SK-N-SH treated with all-trans-retinoic acid at 6 μM for 48 hours (cell line): Measurements from ENCODE around the gene FGD5.
A peak's percentile ranks its signal among the peaks of the same experiment; 100 is the strongest.

ENCODE experiments used
- ATAC-seq: fragments of 200-7000 bp; cut with Tn5 transposase; 3 replicates; pipeline ENCODE4 v1.9.1; 2020; ENCODE audit warnings: mild to moderate bottlenecking, moderate library complexity
- ARNTL ChIP-seq: fragments of 450-650 bp; formaldehyde crosslinking; IDR thresholded peaks from 2 replicates; pipeline ENCODE4 v1.5.0; 2020; ENCODE audit warnings: low read depth, mild to moderate bottlenecking, moderate library complexity, borderline replicate concordance
- BACH2 ChIP-seq: fragments of 250-450 bp; sonication (Bioruptor Pico); IDR thresholded peaks from 2 replicates; pipeline ENCODE4 v1.9.0; 2021; ENCODE audit warnings: mild to moderate bottlenecking, borderline replicate concordance
- CSDC2 ChIP-seq: fragments of 250-450 bp; sonication (Bioruptor Pico); IDR thresholded peaks from 2 replicates; pipeline ENCODE4 v1.5.0; 2020; ENCODE audit warnings: mild to moderate bottlenecking, moderate library complexity
- ESRRG ChIP-seq: fragments of 250-450 bp; sonication (Bioruptor Pico); IDR thresholded peaks from 2 replicates; pipeline ENCODE4 v1.6.1; 2021; ENCODE audit warnings: mild to moderate bottlenecking
- GLIS3 ChIP-seq: fragments of 250-450 bp; sonication (Bioruptor Pico); IDR thresholded peaks from 2 replicates; pipeline ENCODE4 v1.5.0; 2020; ENCODE audit warnings: mild to moderate bottlenecking, moderate library complexity
- ISL1 ChIP-seq: fragments of 250-450 bp; sonication (Bioruptor Pico); IDR thresholded peaks from 2 replicates; pipeline ENCODE4 v2.1.2; 2022; ENCODE audit warnings: mild to moderate bottlenecking, moderate library complexity
- OSR1 ChIP-seq: fragments of 250-450 bp; sonication (Bioruptor Pico); IDR thresholded peaks from 2 replicates; pipeline ENCODE4 v1.8.0; 2022; ENCODE audit warnings: moderate library complexity, mild to moderate bottlenecking, inconsistent platforms
- PPARA ChIP-seq: fragments of 250-450 bp; sonication (Bioruptor Pico); IDR thresholded peaks from 2 replicates; pipeline ENCODE4 v1.5.0; 2020; ENCODE audit warnings: mild to moderate bottlenecking, borderline replicate concordance
- RARB ChIP-seq: fragments of 250-450 bp; sonication (Bioruptor Pico); IDR thresholded peaks from 2 replicates; pipeline ENCODE4 v1.8.0; 2021; ENCODE audit warnings: mild to moderate bottlenecking, moderate library complexity
- SNAI2 ChIP-seq: fragments of 250-450 bp; sonication (Bioruptor Pico); IDR thresholded peaks from 2 replicates; pipeline ENCODE4 v1.5.0; 2020; ENCODE audit warnings: mild to moderate bottlenecking, moderate library complexity
- TCF4 ChIP-seq: fragments of 250-450 bp; sonication (Bioruptor Pico); IDR thresholded peaks from 2 replicates; pipeline ENCODE4 v1.8.0; 2021; ENCODE audit warnings: mild to moderate bottlenecking, moderate library complexity, borderline replicate concordance
- TOX ChIP-seq: fragments of 250-450 bp; sonication (Bioruptor Pico); IDR thresholded peaks from 2 replicates; pipeline ENCODE4 v1.8.0; 2021; ENCODE audit warnings: mild to moderate bottlenecking, moderate library complexity, borderline replicate concordance
- ZC3H10 ChIP-seq: fragments of 250-450 bp; sonication (Bioruptor Pico); IDR thresholded peaks from 2 replicates; pipeline ENCODE4 v1.5.1; 2021; ENCODE audit warnings: mild to moderate bottlenecking, moderate library complexity
- ZFP3 ChIP-seq: fragments of 250-450 bp; sonication (Bioruptor Pico); IDR thresholded peaks from 2 replicates; pipeline ENCODE4 v1.5.0; 2020; ENCODE audit warnings: mild to moderate bottlenecking, moderate library complexity
- ZFP30 ChIP-seq: fragments of 450-650 bp; formaldehyde crosslinking; IDR thresholded peaks from 2 replicates; pipeline ENCODE4 v1.5.0; 2022; ENCODE audit warnings: mild to moderate bottlenecking, moderate library complexity
- ZNF565 ChIP-seq: fragments of 450-650 bp; formaldehyde crosslinking; conservative IDR thresholded peaks from 2 replicates; pipeline ENCODE4 v1.5.0; 2020; ENCODE audit warnings: low read depth, mild to moderate bottlenecking, moderate library complexity
- ZNF70 ChIP-seq: fragments of 450-650 bp; formaldehyde crosslinking; IDR thresholded peaks from 2 replicates; pipeline ENCODE4 v1.5.0; 2020; ENCODE audit warnings: mild to moderate bottlenecking, moderate library complexity
- ZNF8 ChIP-seq: fragments of 450-650 bp; formaldehyde crosslinking; IDR thresholded peaks from 2 replicates; pipeline ENCODE4 v1.5.0; 2020; ENCODE audit warnings: mild to moderate bottlenecking, moderate library complexity
- TF ChIP-seq, protein P1 (sequence below): fragments of 250-450 bp; sonication (Bioruptor Pico); IDR thresholded peaks from 2 replicates; pipeline ENCODE4 v1.8.0; 2021; ENCODE audit warnings: low read depth, mild to moderate bottlenecking, moderate library complexity, borderline replicate concordance
- TF ChIP-seq, protein P2 (sequence below): fragments of 250-450 bp; sonication (Bioruptor Pico); IDR thresholded peaks from 2 replicates; pipeline ENCODE4 v1.8.0; 2020; ENCODE audit warnings: mild to moderate bottlenecking, moderate library complexity, borderline replicate concordance
- TF ChIP-seq, protein P3 (sequence below): fragments of 250-450 bp; sonication (Bioruptor Pico); IDR thresholded peaks from 2 replicates; pipeline ENCODE4 v1.5.0; 2020; ENCODE audit warnings: mild to moderate bottlenecking, moderate library complexity
- TF ChIP-seq, protein P4 (sequence below): fragments of 250-450 bp; sonication (Bioruptor Pico); IDR thresholded peaks from 2 replicates; pipeline ENCODE4 v1.5.1; 2021; ENCODE audit warnings: mild to moderate bottlenecking, moderate library complexity
- TF ChIP-seq, protein P5 (sequence below): fragments of 250-450 bp; sonication (Bioruptor Pico); IDR thresholded peaks from 2 replicates; pipeline ENCODE4 v1.5.1; 2020; ENCODE audit warnings: low read depth, mild to moderate bottlenecking, moderate library complexity

Gene FGD5

DNA sequence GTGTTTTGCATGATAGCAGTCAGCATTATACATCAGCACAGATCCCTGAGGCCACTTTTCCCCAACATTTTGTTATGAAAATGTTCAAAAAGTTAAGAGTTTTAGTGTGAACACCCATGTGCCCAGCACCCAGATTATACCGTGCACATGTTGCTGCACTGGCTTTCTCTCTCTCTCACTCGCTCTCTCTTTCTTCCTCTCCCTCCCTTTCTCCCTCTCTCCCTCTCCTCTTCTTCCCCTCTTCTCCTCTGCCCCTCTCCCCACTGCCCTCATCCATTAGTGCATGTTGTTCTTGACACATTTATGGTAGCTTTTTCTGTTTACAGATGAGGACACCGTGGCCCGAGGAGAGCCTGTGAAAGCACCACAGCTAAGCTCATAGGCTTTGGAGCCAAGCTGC lies 7.3 kb downstream of the FGD5 start:
- ATAC-seq = no peak
- TF ChIP-seq ZNF70 (CRISPR knock-in tag) (no peak), ESRRG (CRISPR knock-in tag) (no peak), SNAI2 (CRISPR knock-in tag) (no peak), PPARA (CRISPR knock-in tag) (no peak), ARNTL (CRISPR knock-in tag) (no peak), ZFP3 (CRISPR knock-in tag) (no peak), ZC3H10 (no peak)
- TF ChIP-seq, protein P1, sequence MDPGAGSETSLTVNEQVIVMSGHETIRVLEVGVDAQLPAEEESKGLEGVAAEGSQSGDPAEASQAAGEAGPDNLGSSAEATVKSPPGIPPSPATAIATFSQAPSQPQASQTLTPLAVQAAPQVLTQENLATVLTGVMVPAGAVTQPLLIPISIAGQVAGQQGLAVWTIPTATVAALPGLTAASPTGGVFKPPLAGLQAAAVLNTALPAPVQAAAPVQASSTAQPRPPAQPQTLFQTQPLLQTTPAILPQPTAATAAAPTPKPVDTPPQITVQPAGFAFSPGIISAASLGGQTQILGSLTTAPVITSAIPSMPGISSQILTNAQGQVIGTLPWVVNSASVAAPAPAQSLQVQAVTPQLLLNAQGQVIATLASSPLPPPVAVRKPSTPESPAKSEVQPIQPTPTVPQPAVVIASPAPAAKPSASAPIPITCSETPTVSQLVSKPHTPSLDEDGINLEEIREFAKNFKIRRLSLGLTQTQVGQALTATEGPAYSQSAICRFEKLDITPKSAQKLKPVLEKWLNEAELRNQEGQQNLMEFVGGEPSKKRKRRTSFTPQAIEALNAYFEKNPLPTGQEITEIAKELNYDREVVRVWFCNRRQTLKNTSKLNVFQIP (CRISPR knock-in tag) = no peak
- TF ChIP-seq, all 23 proteins: peak for 0

DNA sequence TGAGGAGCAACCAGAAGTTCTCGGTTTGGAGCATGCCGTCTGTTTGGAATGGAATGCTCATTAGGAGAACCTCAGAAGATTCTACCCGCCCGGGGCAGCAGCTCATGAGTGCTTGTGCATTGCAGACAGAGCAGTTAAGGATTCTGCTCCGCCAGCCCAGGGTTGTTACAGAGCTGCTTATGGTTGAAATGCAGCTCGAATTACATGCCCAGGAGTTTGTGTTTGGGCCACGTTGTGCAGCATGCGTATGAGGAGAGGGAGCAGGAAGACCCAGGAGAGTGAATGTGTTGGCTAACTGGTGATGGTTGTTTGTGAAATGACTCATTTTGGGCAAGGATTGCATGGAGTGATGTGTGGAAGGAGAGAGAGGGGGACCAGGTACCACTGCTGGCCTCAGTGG lies 9.0 kb downstream of the FGD5 start:
- no peak for ATAC-seq
- TF ChIP-seq ZNF565 (CRISPR knock-in tag) = no peak
- no peak for TF ChIP-seq ZNF70 (CRISPR knock-in tag)
- no peak for TF ChIP-seq ZFP30 (CRISPR knock-in tag)
- no peak for TF ChIP-seq GLIS3 (CRISPR knock-in tag)
- TF ChIP-seq ZNF8 (CRISPR knock-in tag) = no peak
- TF ChIP-seq ESRRG (CRISPR knock-in tag) = no peak

DNA sequence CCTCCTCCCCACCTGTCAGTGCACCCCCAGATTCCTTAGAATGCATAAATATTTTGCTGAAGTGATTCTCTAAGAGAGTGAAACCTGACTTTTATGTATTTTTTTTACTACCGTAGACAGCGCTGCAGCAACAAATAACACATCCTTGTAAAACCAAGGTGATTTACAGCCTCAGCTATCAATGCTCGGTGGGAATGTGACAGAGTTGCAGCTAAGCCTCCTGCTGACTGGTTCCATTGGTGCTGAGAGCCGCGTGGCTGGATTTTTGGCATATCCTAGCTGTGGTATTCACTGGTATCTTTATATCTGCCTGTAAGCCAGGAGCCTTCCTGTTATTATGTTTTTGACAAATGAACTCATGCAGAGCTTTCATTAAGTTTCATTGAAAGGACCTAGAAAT lies 11.0 kb downstream of the FGD5 start:
- TF ChIP-seq, protein P2, sequence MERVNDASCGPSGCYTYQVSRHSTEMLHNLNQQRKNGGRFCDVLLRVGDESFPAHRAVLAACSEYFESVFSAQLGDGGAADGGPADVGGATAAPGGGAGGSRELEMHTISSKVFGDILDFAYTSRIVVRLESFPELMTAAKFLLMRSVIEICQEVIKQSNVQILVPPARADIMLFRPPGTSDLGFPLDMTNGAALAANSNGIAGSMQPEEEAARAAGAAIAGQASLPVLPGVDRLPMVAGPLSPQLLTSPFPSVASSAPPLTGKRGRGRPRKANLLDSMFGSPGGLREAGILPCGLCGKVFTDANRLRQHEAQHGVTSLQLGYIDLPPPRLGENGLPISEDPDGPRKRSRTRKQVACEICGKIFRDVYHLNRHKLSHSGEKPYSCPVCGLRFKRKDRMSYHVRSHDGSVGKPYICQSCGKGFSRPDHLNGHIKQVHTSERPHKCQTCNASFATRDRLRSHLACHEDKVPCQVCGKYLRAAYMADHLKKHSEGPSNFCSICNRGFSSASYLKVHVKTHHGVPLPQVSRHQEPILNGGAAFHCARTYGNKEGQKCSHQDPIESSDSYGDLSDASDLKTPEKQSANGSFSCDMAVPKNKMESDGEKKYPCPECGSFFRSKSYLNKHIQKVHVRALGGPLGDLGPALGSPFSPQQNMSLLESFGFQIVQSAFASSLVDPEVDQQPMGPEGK (CRISPR knock-in tag) = no peak
- TF ChIP-seq ESRRG (CRISPR knock-in tag) (no peak), PPARA (CRISPR knock-in tag) (no peak), GLIS3 (CRISPR knock-in tag) (no peak), ZNF70 (CRISPR knock-in tag) (no peak), BACH2 (CRISPR knock-in tag) (no peak), TOX (no peak), OSR1 (CRISPR knock-in tag) (no peak), ZFP3 (CRISPR knock-in tag) (no peak), ZNF8 (CRISPR knock-in tag) (0 out of 2 replicates have a peak, but pooled peaks have one; percentile 33), ISL1 (0 out of 2 replicates have a peak, but pooled peaks have one; percentile 6), ZFP30 (CRISPR knock-in tag) (no peak), RARB (CRISPR knock-in tag) (no peak), CSDC2 (CRISPR knock-in tag) (no peak), SNAI2 (CRISPR knock-in tag) (no peak), ARNTL (CRISPR knock-in tag) (no peak), TCF4 (CRISPR knock-in tag) (no peak), ZC3H10 (no peak), ZNF565 (CRISPR knock-in tag) (no peak)
- TF ChIP-seq, protein P3, sequence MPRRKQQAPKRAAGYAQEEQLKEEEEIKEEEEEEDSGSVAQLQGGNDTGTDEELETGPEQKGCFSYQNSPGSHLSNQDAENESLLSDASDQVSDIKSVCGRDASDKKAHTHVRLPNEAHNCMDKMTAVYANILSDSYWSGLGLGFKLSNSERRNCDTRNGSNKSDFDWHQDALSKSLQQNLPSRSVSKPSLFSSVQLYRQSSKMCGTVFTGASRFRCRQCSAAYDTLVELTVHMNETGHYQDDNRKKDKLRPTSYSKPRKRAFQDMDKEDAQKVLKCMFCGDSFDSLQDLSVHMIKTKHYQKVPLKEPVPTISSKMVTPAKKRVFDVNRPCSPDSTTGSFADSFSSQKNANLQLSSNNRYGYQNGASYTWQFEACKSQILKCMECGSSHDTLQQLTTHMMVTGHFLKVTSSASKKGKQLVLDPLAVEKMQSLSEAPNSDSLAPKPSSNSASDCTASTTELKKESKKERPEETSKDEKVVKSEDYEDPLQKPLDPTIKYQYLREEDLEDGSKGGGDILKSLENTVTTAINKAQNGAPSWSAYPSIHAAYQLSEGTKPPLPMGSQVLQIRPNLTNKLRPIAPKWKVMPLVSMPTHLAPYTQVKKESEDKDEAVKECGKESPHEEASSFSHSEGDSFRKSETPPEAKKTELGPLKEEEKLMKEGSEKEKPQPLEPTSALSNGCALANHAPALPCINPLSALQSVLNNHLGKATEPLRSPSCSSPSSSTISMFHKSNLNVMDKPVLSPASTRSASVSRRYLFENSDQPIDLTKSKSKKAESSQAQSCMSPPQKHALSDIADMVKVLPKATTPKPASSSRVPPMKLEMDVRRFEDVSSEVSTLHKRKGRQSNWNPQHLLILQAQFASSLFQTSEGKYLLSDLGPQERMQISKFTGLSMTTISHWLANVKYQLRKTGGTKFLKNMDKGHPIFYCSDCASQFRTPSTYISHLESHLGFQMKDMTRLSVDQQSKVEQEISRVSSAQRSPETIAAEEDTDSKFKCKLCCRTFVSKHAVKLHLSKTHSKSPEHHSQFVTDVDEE (CRISPR knock-in tag) = 0 out of 2 replicates have a peak, but pooled peaks have one; percentile 44
- TF ChIP-seq, protein P4, sequence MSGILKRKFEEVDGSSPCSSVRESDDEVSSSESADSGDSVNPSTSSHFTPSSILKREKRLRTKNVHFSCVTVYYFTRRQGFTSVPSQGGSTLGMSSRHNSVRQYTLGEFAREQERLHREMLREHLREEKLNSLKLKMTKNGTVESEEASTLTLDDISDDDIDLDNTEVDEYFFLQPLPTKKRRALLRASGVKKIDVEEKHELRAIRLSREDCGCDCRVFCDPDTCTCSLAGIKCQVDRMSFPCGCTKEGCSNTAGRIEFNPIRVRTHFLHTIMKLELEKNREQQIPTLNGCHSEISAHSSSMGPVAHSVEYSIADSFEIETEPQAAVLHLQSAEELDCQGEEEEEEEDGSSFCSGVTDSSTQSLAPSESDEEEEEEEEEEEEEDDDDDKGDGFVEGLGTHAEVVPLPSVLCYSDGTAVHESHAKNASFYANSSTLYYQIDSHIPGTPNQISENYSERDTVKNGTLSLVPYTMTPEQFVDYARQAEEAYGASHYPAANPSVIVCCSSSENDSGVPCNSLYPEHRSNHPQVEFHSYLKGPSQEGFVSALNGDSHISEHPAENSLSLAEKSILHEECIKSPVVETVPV = no peak
- TF ChIP-seq, protein P1 (CRISPR knock-in tag) = no peak
- TF ChIP-seq, protein P5, sequence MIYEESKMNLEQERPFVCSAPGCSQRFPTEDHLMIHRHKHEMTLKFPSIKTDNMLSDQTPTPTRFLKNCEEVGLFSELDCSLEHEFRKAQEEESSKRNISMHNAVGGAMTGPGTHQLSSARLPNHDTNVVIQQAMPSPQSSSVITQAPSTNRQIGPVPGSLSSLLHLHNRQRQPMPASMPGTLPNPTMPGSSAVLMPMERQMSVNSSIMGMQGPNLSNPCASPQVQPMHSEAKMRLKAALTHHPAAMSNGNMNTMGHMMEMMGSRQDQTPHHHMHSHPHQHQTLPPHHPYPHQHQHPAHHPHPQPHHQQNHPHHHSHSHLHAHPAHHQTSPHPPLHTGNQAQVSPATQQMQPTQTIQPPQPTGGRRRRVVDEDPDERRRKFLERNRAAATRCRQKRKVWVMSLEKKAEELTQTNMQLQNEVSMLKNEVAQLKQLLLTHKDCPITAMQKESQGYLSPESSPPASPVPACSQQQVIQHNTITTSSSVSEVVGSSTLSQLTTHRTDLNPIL (CRISPR knock-in tag) = no peak
- peak; percentile 50; the same call in 1 of the 3 replicates for ATAC-seq
